Neuronal stem cell (in vitro differentiated cells): ENCODE measurements around the gene C6orf132.

ENCODE experiments used
- DNase-seq: peaks from one replicate; pipeline ENCODE4 v3.0.0-alpha.2; 2013; ENCODE audit warnings: low spot score
- H2AFZ ChIP-seq: one replicate; pipeline ENCODE4 v1.6.1; 2013; ENCODE audit warnings: mild to moderate bottlenecking, low read length, inconsistent platforms
- H2AK5ac ChIP-seq: 2 replicates; pipeline ENCODE4 v1.6.1; 2013; ENCODE audit warnings: low read depth, mild to moderate bottlenecking, inconsistent platforms, low read length, moderate library complexity, mixed read lengths
- H2BK120ac ChIP-seq: 2 replicates; pipeline ENCODE4 v1.6.1; 2013; ENCODE audit warnings: low read depth, mild to moderate bottlenecking, inconsistent platforms, low read length, moderate library complexity, mixed read lengths
- H2BK12ac ChIP-seq: one replicate; pipeline ENCODE4 v1.6.1; 2013; ENCODE audit warnings: low read length, inconsistent platforms
- H2BK15ac ChIP-seq: 2 replicates; pipeline ENCODE4 v1.6.1; 2013; ENCODE audit warnings: mild to moderate bottlenecking, low read length, inconsistent platforms, mixed read lengths
- H2BK5ac ChIP-seq: one replicate; pipeline ENCODE4 v1.6.1; 2013; ENCODE audit warnings: inconsistent platforms, mild to moderate bottlenecking, low read length, moderate library complexity
- H3K14ac ChIP-seq: one replicate; pipeline ENCODE4 v1.6.1; 2013; ENCODE audit warnings: low read length, inconsistent platforms
- H3K18ac ChIP-seq: 2 replicates; pipeline ENCODE4 v1.6.1; 2013; ENCODE audit warnings: low read length, inconsistent platforms
- H3K23ac ChIP-seq: 2 replicates; pipeline ENCODE4 v1.6.1; 2013; ENCODE audit warnings: low read depth, mild to moderate bottlenecking, mixed read lengths, low read length, inconsistent platforms; ENCODE audit not compliant: poor library complexity
- H3K27ac ChIP-seq: replicated peaks from 3 replicates; pipeline ENCODE4 v1.5.1; 2013; ENCODE audit warnings: low read length, inconsistent platforms
- H3K27me3 ChIP-seq, 3 experiments: 2 replicates each; pipeline ENCODE4 v1.6.1; 2013; ENCODE audit warnings: low read length in 3 of 3, mild to moderate bottlenecking in 2 of 3, inconsistent platforms in 1 of 3, low read depth in 1 of 3, mixed read lengths in 1 of 3, moderate library complexity in 1 of 3; ENCODE audit not compliant: control insufficient read depth in 3 of 3, insufficient read depth in 3 of 3
- H3K36me3 ChIP-seq, 2 donors: replicated peaks in 1 of 2; 2 replicates each; pipeline ENCODE4 v1.6.1; 2013; ENCODE audit warnings: low read length in 2 of 2; ENCODE audit not compliant: control insufficient read depth in 2 of 2, insufficient read depth in 2 of 2
- H3K4ac ChIP-seq: 2 replicates; pipeline ENCODE4 v1.6.1; 2013; ENCODE audit warnings: inconsistent platforms, mild to moderate bottlenecking, low read length, moderate library complexity
- H3K4me1 ChIP-seq, 2 donors: 1 replicate in 1 of 2; 2 replicates in 1 of 2; pipeline ENCODE4 v1.6.1; 2013; ENCODE audit warnings: low read length in 2 of 2, low read depth in 1 of 2; ENCODE audit not compliant: control insufficient read depth in 2 of 2, insufficient read depth in 1 of 2
- H3K4me2 ChIP-seq: one replicate; pipeline ENCODE4 v1.6.1; 2013; ENCODE audit warnings: mild to moderate bottlenecking, low read length, inconsistent platforms; ENCODE audit not compliant: insufficient read depth, poor library complexity, severe bottlenecking
- H3K4me3 ChIP-seq, 2 donors: 2 replicates each; pipeline ENCODE4 v1.5.1; 2013; ENCODE audit warnings: low read length in 2 of 2, mild to moderate bottlenecking in 2 of 2, inconsistent platforms in 1 of 2, moderate library complexity in 1 of 2
- H3K79me1 ChIP-seq: one replicate; pipeline ENCODE4 v1.6.1; 2013; ENCODE audit warnings: low read depth, mild to moderate bottlenecking, inconsistent platforms, low read length, moderate library complexity
- H3K9ac ChIP-seq: one replicate; pipeline ENCODE4 v1.6.1; 2013; ENCODE audit warnings: mild to moderate bottlenecking, low read depth, low read length, inconsistent platforms; ENCODE audit not compliant: poor library complexity
- H3K9me3 ChIP-seq, 2 donors: replicated peaks in 1 of 2; 2 replicates each; pipeline versions ENCODE3 to v1.6.1; 2013; ENCODE audit warnings: low read length in 2 of 2, mild to moderate bottlenecking in 2 of 2, inconsistent platforms in 1 of 2, low read depth in 1 of 2, mixed read lengths in 1 of 2, moderate library complexity in 1 of 2; ENCODE audit not compliant: control insufficient read depth in 2 of 2, insufficient read depth in 1 of 2
- H4K8ac ChIP-seq: one replicate; pipeline ENCODE4 v1.6.1; 2013; ENCODE audit warnings: low read depth, mild to moderate bottlenecking, inconsistent platforms, low read length, moderate library complexity
- H4K91ac ChIP-seq: one replicate; pipeline ENCODE4 v1.6.1; 2013; ENCODE audit warnings: low read length, low read depth, mild to moderate bottlenecking, inconsistent platforms; ENCODE audit not compliant: poor library complexity
- WGBS, 2 donors: extraction: QIAGEN DNeasy Blood & Tissue Kit; methylation state at CpG; one replicate each; pipeline ENCODE4 v1.1.7; 2013; ENCODE audit warnings: missing lambda C conversion rate in 2 of 2, mixed read lengths in 1 of 2; ENCODE audit not compliant: insufficient read length in 2 of 2, insufficient replicate concordance in 1 of 2; ENCODE audit errors: extremely low coverage in 2 of 2; 5-methylcytosine and 5-hydroxymethylcytosine counted together

The C6orf132 gene

DNA sequence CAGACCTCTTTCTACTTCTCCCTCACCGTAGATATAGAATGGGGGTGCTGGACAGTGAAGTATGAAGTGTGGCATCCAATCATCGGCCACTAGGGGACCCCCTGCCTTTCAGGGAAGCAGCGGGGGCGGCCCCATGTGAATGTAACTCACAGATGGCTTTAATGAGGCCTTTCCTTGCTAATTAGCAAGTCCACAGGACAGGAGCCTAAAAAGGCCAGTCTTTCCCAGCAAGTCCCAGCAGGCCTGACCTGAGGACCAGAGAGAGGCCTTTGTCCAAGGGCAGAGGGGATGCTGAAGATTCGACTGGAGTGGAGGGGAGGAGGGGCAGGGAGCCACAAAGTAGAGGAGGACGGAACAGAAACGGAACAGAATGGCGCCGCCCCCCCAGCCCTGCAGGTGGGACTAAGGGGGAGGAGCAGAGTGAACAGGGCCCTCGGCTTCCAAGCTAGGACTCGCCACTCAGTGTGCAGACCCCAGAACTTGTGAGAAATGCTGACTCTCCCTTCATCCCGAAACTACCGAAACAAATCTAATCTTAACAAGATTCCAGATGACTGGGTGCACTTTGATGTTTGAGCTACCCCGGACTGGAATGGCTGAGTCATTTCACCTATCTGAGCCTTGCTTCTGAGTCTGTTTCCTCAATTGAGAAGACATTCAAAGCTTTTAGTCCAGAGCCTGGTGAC is 5.8 kb downstream of the C6orf132 start:
- H3K4me1 ChIP-seq, result peaks cover 25 to 32% of the 10 kb centered on the region in 2 donors
- H4K91ac ChIP-seq, result no peak overlapping the region
- peak overlapping the region; percentile 89 for H2AFZ ChIP-seq
- H3K14ac ChIP-seq, result no peak overlapping the region
- no peak overlapping the region for H3K4ac ChIP-seq
- H2BK120ac ChIP-seq, result no peak overlapping the region
- no peak overlapping the region for H2BK5ac ChIP-seq
- H3K27ac ChIP-seq, result peak overlapping the region; percentile 80
- no peak overlapping the region for H4K8ac ChIP-seq
- no peak overlapping the region for H3K23ac ChIP-seq
- H3K18ac ChIP-seq, result no peak overlapping the region
- H3K36me3 ChIP-seq, result no peaks in the 10 kb centered on the region
- H3K79me1 ChIP-seq, result no peaks in the 10 kb centered on the region
- peak; percentile 84 for DNase-seq
- H3K4me3 ChIP-seq, result peak overlapping the region in 1 of 2 donors; percentile 31
- H3K9ac ChIP-seq, result no peak overlapping the region
- H3K4me2 ChIP-seq, result peak overlapping the region; percentile 42
- peaks cover 2 to 23% (median 16%) of the 10 kb centered on the region in 3 experiments for H3K27me3 ChIP-seq
- no peak overlapping the region for H2AK5ac ChIP-seq
- H2BK15ac ChIP-seq, result no peak overlapping the region
- H2BK12ac ChIP-seq, result no peak overlapping the region
- WGBS, 2 donors, result no CpG with 5 or more reads among the region's 14 CpGs
- peaks cover 0 to 2% of the 10 kb centered on the region in 2 donors for H3K9me3 ChIP-seq

DNA sequence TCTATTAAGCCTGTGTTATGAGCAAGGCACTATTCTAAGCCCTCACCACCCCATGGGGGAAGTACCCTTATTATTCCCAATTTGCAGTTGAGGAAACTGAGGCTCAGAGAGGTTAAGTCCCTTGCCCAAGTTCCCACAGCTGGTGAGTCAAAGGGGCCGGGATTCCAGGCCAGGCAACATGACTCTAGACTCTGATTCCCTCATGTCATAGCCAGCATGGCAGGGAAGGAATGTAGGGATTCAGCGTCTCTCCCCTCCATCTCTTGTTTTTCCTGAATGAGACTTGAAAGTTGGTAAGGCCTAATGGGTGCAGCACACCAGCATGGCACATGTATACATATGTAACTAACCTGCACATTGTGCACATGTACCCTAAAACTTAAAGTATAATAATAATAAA is 6.7 kb downstream of the C6orf132 start:
- H3K9me3 ChIP-seq, result peaks cover 0 to 2% of the 10 kb centered on the region in 2 donors
- H3K4me2 ChIP-seq, result no peak overlapping the region
- H3K4me3 ChIP-seq, result no peak overlapping the region
- H2BK120ac ChIP-seq, result no peak overlapping the region
- no peak overlapping the region for H2BK5ac ChIP-seq
- H3K27ac ChIP-seq, result no peak overlapping the region
- H4K91ac ChIP-seq, result no peak overlapping the region
- H2BK15ac ChIP-seq, result no peak overlapping the region
- no peak overlapping the region for H2AK5ac ChIP-seq
- no peak overlapping the region for H3K18ac ChIP-seq
- H3K27me3 ChIP-seq, result peaks cover 0 to 14% (median 7%) of the 10 kb centered on the region in 3 experiments
- no peak overlapping the region for H3K9ac ChIP-seq
- DNase-seq, result no peak
- no peak overlapping the region for H3K4ac ChIP-seq
- H3K36me3 ChIP-seq, result no peaks in the 10 kb centered on the region
- no peaks in the 10 kb centered on the region for H3K79me1 ChIP-seq
- peaks cover 25 to 29% of the 10 kb centered on the region in 2 donors for H3K4me1 ChIP-seq
- no peak overlapping the region for H2BK12ac ChIP-seq
- no peak overlapping the region for H4K8ac ChIP-seq
- WGBS, 2 donors, result no CpG with 5 or more reads among the region's 2 CpGs
- H3K23ac ChIP-seq, result no peak overlapping the region
- no peak overlapping the region for H2AFZ ChIP-seq
- no peak overlapping the region for H3K14ac ChIP-seq

DNA sequence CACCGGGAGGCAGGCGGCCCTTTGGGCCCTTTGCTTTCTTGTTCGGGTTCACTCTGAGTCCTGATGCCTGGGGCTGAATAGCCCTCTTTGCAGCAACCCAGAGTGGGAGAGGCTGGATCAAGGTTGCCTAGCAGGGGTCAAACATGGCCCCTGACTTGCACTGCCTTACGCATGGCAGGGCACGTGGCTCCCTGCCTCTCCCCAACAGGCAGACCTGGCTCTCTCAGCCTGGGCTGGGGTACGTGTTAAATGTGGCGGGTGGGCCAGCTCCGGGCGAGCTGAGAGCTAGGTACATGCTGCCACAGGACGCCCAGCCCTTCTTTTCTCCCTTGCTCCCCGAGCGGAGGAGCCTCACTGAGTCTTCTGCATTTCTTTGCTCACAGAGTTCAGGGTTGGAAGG is 7.3 kb downstream of the C6orf132 start:
- no peak overlapping the region for H3K4me2 ChIP-seq
- no peak overlapping the region for H2BK5ac ChIP-seq
- no peak overlapping the region for H3K23ac ChIP-seq
- H3K4me1 ChIP-seq, result peaks cover 25 to 29% of the 10 kb centered on the region in 2 donors
- H3K4me3 ChIP-seq, result no peak overlapping the region
- no peak overlapping the region for H3K9ac ChIP-seq
- peak overlapping the region; percentile 75 for H2BK12ac ChIP-seq
- H4K8ac ChIP-seq, result no peak overlapping the region
- no peaks in the 10 kb centered on the region for H3K79me1 ChIP-seq
- H3K18ac ChIP-seq, result peak overlapping the region; percentile 74
- peaks cover 0 to 2% of the 10 kb centered on the region in 2 donors for H3K9me3 ChIP-seq
- H2BK120ac ChIP-seq, result no peak overlapping the region
- no peaks in the 10 kb centered on the region for H3K36me3 ChIP-seq
- peaks cover 0 to 8% (median 1%) of the 10 kb centered on the region in 3 experiments for H3K27me3 ChIP-seq
- no peak overlapping the region for H3K14ac ChIP-seq
- H2BK15ac ChIP-seq, result peak overlapping the region; percentile 91
- peak overlapping the region; percentile 78 for H2AFZ ChIP-seq
- no peak overlapping the region for H3K27ac ChIP-seq
- H2AK5ac ChIP-seq, result peak overlapping the region; percentile 92
- H4K91ac ChIP-seq, result no peak overlapping the region
- no peak for DNase-seq
- no CpG with 5 or more reads among the region's 12 CpGs for WGBS, 2 donors
- H3K4ac ChIP-seq, result no peak overlapping the region

DNA sequence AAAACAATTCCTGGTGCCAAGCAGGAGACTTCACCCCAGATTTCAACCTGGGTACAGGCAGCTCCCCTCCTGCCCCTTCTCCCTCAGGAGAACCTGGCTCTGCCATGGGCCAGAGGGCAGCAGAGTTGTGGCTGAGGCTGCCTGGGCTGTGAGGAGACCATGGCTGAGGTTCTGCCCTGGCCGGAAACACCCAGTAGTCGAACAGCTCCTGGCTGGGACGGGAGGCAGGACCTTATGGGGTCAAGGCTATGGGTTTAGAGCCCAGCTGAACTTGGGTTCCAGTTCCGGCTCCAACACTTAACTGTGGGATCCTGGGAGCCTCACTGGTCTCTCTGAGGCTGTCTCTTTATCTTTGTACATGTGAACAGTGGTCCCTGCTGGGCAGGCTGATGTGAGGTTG is 8.5 kb downstream of the C6orf132 start:
- Histone ChIP-seq H2AFZ (no peak overlapping the region), H3K4me1 (peaks cover 22 to 23% of the 10 kb centered on the region in 2 donors), H3K36me3 (no peaks in the 10 kb centered on the region), H4K8ac (no peak overlapping the region), H3K4ac (no peak overlapping the region), H3K18ac (peak overlapping the region; percentile 80), H2BK12ac (peak overlapping the region; percentile 46), H4K91ac (no peak overlapping the region), H3K27ac (no peak overlapping the region), H2BK120ac (no peak overlapping the region), H3K4me3 (no peak overlapping the region), H3K9ac (no peak overlapping the region), H2BK15ac (peak overlapping the region; percentile 87), H2AK5ac (peak overlapping the region; percentile 10), H3K9me3 (peaks cover 0 to 2% of the 10 kb centered on the region in 2 donors), H3K4me2 (no peak overlapping the region), H2BK5ac (no peak overlapping the region), H3K23ac (no peak overlapping the region), H3K14ac (no peak overlapping the region), H3K79me1 (no peaks in the 10 kb centered on the region), H3K27me3 (peaks cover 0 to 9% (median 4%) of the 10 kb centered on the region in 3 experiments)
- no CpG with 5 or more reads among the region's 4 CpGs for WGBS, 2 donors
- DNase-seq, result no peak
